Hepatic stellate cell (primary cell): ENCODE results near the gene YTHDC2.

Experiments used
- DNase-seq: peaks from one replicate; pipeline ENCODE4 v3.0.0; 2011; ENCODE audit warnings: low spot score

Gene YTHDC2

DNA sequence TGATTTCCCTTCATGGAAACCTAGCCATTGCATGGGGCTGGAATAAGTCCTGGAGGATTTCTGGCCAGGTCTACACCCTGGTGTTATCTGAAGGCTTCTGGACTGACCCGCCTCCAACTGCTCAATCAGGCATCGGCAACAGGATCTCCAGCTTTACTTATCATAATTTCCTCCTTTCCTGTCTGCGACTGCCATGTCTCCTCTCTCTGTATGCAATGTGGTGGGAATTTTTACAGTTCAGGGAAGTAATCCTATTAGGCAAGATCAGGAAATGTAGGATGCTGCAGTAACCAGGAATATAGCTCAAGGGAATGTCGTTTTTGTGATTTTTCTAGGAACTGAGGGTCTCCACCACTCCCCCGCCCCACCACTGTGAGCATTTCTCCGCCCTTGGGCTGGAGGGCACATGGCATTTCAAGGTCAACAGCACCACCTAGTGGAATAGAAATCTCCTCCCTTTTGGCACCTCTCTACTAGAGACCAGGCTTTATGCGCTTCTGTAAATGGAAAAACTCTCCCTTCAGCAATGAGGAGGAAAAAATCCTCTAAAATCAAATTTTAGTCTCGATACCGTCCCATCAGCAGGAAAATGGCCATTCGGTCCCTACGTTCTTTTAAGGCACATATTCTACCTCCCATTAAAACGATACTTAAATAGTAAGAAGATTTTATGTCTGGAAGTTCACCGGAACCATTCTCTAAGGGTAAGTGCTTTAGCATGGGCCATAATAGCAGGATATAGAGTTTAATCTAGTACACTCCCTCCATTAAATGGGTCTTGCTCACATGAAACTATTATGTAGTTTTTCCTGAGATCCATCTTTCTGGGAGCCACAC, 93.0 kb downstream of the YTHDC2 start:
- peak; percentile 12 for DNase-seq

DNA sequence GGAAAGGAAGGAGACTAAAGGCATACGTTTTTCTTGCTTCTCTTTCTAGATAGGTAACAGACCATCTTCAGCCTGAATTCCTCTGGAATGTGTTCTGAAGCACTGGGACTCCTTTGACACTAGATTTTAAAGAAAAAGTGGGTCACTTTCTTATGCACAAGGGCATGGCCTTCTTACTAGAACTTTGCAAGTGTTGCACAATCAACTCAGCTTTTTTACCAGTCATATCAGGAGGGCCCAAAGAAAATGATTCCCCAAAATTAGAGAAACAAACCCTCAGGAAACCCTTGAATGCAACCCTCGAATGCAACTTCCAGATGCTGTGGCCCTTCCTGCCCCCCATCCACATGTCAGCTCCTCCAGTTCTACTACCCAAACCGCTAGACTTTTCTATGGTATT, 93.9 kb downstream of the YTHDC2 start:
- DNase-seq, result no peak

DNA sequence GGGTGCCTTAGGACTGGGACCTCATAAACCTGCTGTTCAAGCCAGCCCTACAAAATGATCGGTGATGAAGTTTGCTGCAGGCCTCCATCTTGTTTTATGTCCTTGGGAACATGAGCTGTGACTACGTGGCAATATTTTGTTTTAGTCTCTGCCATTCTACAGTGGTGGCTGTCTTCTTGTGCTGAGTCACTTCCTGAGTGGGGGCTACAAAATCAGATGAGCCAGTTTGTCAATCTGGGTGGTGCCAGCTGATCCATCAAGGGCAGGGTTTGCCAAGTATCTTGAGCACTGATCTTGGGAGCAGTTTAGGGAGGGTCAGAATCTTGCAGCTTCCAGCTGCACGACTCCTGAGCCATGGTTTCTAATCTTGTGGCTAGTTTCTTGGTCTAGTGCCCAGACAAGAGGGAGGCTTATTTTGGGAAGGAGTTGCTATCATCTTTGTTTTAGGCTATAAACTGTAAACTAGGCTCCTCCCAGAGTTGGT, 94.7 kb downstream of the YTHDC2 start:
- DNase-seq, result no peak

GRCh38 chr5:113612060-113612496, 98.6 kb downstream of the YTHDC2 start:
- peak; percentile 29 for DNase-seq

DNA sequence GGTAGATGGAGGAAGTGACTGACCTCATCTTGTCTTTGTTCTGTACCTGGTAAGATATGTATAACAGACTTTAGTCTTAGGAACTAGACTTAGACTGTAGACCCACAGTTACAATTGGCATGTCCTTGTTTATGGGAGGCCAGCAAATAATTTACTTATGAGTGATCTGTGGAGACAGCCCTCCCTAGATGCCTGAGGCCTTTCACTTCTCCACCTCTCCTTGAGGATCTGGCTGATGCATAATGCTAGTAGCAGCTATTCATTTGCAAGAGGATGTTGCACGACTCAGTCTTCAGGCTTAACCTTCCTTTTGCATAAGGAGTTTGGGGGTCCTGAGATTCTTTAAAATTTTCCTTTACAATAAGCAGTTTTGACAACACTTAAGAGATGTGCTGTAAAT, 100.7 kb downstream of the YTHDC2 start:
- no peak for DNase-seq

DNA sequence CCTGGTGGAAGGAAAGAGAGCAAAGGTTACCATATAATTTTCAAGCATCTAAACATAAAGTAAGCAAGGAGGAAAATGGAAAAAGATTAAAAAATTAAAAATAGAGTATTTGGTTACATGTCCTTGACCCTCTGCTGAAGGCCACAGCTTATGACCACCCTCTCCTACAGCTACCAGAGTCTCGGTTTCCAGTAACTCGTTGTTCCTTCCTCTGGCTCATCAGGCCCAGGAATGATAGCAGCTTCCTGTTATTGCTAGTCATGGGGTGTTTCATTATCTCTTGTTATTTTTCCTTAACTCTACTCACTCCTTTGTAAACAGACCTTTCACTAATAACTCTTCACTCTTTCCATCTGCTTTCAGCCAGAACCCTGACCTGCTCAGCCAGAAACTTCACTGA, 102.2 kb downstream of the YTHDC2 start:
- DNase-seq, result peak; percentile 12

DNA sequence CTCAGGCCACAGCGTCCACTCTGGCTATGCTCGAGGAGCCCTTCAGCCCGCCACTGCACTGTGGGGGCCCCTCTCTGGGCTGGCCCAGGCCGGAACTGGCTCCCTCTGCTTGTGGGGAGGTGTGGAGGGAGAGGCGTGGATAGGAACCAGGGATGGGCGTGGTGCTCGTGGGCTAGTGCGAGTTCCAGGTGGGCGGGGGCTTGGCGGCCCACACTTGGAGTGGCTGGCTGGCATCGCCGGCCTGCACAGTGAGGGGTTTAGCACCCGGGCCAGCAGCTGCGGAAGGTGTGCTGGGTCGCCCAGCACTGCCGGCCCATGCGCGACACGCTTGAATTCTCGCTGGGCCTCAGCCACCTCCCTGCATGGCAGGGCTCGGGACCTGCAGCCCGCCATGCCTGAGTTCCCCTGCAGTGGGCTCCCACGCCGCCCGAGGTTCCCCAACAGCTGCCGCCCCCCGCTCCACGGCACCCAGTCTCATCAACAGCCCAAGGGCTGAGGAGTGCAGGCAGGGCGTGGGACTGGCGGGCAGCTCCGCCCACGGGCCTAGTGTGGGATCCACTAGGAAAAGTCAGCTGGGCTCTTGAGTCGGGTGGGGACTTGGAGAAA, 103.8 kb downstream of the YTHDC2 start:
- no peak for DNase-seq

DNA sequence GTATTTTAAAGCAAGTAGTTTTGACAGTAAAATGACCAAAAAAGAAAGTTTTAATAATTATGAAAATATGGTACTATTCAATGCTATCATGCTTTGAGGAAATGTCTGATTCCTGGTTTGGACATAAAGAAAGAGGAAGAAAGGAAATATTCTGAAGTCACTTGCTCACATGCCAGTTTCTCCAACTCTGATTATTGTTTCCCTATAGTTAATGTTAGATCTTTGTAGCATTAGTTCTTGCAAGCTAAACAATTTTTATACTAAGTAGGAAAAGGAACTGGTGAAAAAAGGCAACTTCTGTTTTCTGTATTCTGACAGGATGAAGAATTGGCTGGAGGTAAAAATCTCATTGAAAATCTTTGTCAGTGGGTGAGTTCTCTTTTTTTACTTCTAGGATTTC, 119.5 kb downstream of the YTHDC2 start:
- no peak for DNase-seq

DNA sequence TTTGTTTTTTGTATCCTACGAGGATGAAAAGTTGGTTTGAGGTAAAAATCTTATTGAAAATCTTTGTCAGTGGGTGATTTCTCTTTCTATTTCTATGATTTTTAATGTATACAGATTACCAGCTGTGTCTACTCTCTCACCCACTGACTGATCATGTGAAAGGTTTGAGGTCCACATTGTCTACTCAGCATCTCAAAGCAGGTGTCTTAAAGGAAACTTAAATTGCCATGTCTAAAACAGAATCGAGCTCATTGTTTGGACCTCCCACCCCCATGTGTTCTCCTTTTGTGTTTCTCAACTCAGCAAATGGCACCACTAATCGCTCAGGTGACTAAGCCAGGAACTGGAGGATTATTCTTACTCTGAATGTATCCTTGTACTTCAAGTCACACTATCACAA, 121.5 kb downstream of the YTHDC2 start:
- DNase-seq, result no peak

DNA sequence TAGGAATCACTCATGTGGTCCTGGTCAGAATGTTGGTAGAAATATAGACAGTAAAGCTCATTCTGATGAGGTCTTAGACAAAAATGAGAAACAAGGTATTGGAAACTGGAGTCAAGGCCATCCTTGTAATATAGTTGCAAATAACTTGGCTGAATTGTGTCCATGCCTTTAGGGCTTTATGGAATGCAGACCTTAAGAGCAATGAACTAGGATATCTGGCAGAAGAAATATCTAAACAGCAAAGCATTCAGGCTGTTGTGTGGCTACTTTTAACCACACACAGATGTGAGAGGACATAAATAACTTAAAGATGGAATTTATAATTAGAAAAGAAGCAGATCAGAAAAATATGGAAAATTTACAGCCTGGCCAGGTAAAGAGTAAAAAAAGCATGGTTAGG, 128.2 kb downstream of the YTHDC2 start:
- no peak for DNase-seq
